B cell (primary cell): ENCODE measurements around the gene P2RY14.

Experiments
- CTCF ChIP-seq: fragments of 200-600 bp; IDR thresholded peaks from one replicate; pipeline ENCODE4 v1.8.0; 2022; ENCODE audit warnings: antibody characterized with exemption, mild to moderate bottlenecking
- EZH2 ChIP-seq: IDR thresholded peaks from 2 replicates; pipeline ENCODE4 v1.6.1; 2012; ENCODE audit warnings: borderline replicate concordance, low read depth, mild to moderate bottlenecking, moderate library complexity, low read length; ENCODE audit not compliant: insufficient read depth, poor library complexity, severe bottlenecking

- TF ChIP-seq CTCF: no peak
- no peak for TF ChIP-seq EZH2
Observed at GRCh38 chr3:151228666-151229040, 49.7 kb downstream of the P2RY14 start.
